PC-9 (cell line): Measurements from ENCODE around the gene STEAP4. TPM values are rescaled to one million over a fixed set of nuclear protein-coding genes. Genes with fewer than 3 reads are reported as not detected.
"Not testable (repeated sequence)": the region's sequence is repeated elsewhere in the genome, so short reads cannot be mapped to it uniquely, and the experiment has no call there.

ENCODE experiments used
- BruUV-seq: library from RNA; stranded (reverse); fragments of 400-500 nt; replicated peaks from 2 replicates; lab custom pipeline; 2021; lab: Mats Ljungman, UMichigan
- CTCF ChIA-PET: fragments of 300-600 bp; sonication (Branson Sonifier 250); formaldehyde crosslinking; loops from one replicate; lab custom pipeline; 2022; ENCODE audit warnings: antibody characterized with exemption; lab: Charles Lee
- POLR2A ChIA-PET: fragments of 300-600 bp; sonication (Branson Sonifier 250); formaldehyde crosslinking; loops from one replicate; lab custom pipeline; 2022; ENCODE audit warnings: antibody characterized with exemption; ENCODE audit not compliant: unreplicated experiment; lab: Charles Lee
- DNase-seq, 2 experiments: peaks; one replicate each; pipeline versions ENCODE4 v3.0.0 to v3.0.0-alpha.2; 2015 to 2022; ENCODE audit warnings: mixed read lengths in 1 of 2
- H2AFZ ChIP-seq: fragments of 200-600 bp; sonication (generic); 2 replicates; pipeline ENCODE4 v1.8.1; 2017; ENCODE audit warnings: antibody characterized with exemption
- H3F3A ChIP-seq: fragments of 200-600 bp; sonication (generic); 2 replicates; pipeline ENCODE4 v1.8.1; 2017; ENCODE audit warnings: antibody characterized with exemption, mild to moderate bottlenecking, low read depth; ENCODE audit not compliant: insufficient read depth
- H3K27ac ChIP-seq: fragments of 200-600 bp; sonication (generic); 2 replicates; pipeline ENCODE4 v1.6.1; 2016; ENCODE audit warnings: mixed run types
- H3K27me3 ChIP-seq: fragments of 200-600 bp; sonication (generic); 2 replicates; pipeline ENCODE4 v1.6.1; 2016; ENCODE audit warnings: low read depth, mixed run types; ENCODE audit not compliant: insufficient read depth
- H3K36me3 ChIP-seq: fragments of 200-600 bp; sonication (generic); 2 replicates; pipeline ENCODE4 v1.6.1; 2016; ENCODE audit warnings: low read depth, mixed run types
- H3K4me1 ChIP-seq: fragments of 200-600 bp; sonication (generic); replicated peaks from 2 replicates; pipeline ENCODE4 v1.6.1; 2016; ENCODE audit warnings: mixed run types; ENCODE audit not compliant: insufficient read depth
- H3K4me2 ChIP-seq: fragments of 200-600 bp; sonication (generic); 2 replicates; pipeline ENCODE4 v1.6.1; 2017; ENCODE audit warnings: mixed run types
- H3K4me3 ChIP-seq: fragments of 200-600 bp; sonication (generic); 2 replicates; pipeline ENCODE4 v1.6.1; 2016; ENCODE audit warnings: mixed run types
- H3K79me2 ChIP-seq: fragments of 200-600 bp; sonication (generic); 2 replicates; pipeline ENCODE4 v1.6.1; 2017; ENCODE audit warnings: low read depth, mixed run types
- H3K9me2 ChIP-seq: fragments of 200-600 bp; sonication (generic); 2 replicates; pipeline ENCODE4 v1.8.1; 2017; ENCODE audit warnings: mild to moderate bottlenecking; ENCODE audit not compliant: insufficient read depth
- H3K9me3 ChIP-seq: fragments of 200-600 bp; sonication (generic); 2 replicates; pipeline ENCODE4 v1.8.1; 2016; ENCODE audit warnings: low read depth; ENCODE audit not compliant: insufficient read depth
- H4K20me1 ChIP-seq: fragments of 200-600 bp; sonication (generic); 2 replicates; pipeline ENCODE4 v1.8.1; 2017; ENCODE audit not compliant: insufficient read depth
- CTCF ChIP-seq: fragments of 200-600 bp; sonication (generic); conservative IDR thresholded peaks from 2 replicates; pipeline ENCODE4 v1.6.1; 2017; ENCODE audit warnings: mixed run types, antibody characterized with exemption, mild to moderate bottlenecking, moderate library complexity
- EZH2 ChIP-seq: fragments of 200-600 bp; sonication (generic); IDR thresholded peaks from 2 replicates; pipeline ENCODE4 v1.8.0; 2017; ENCODE audit warnings: antibody characterized with exemption, low read depth
- intact Hi-C: fragments of 100-400 bp; cut with micrococcal nuclease; formaldehyde crosslinking; loops from one replicate; pipeline ENCODE4 v1.10.0; 2022; ENCODE audit not compliant: unreplicated experiment
- total RNA-seq: library from RNA; stranded (reverse); gene quantifications from 2 replicates; pipeline ENCODE4 v1.2.3, GENCODE V29; 2021

Gene STEAP4
- total RNA-seq, 1 experiment from 2014 or later = 10.3 TPM

- no TSS peak for BruUV-seq
- Histone ChIP-seq H3K4me3 (no peak overlapping the region), H3K79me2 (no peaks in the 10 kb centered on the region), H3K4me2 (no peak overlapping the region), H3K27ac (no peak overlapping the region), H2AFZ (no peak overlapping the region), H3F3A (no peaks in the 10 kb centered on the region; the same call in 1 of the 2 replicates), H3K4me1 (no peaks in the 10 kb centered on the region), H3K36me3 (no peaks in the 10 kb centered on the region), H3K27me3 (no peaks in the 10 kb centered on the region), H3K9me3 (peaks cover 9% of the 10 kb centered on the region; the same call in 1 of the 2 replicates), H4K20me1 (no peaks in the 10 kb centered on the region), H3K9me2 (no peaks in the 10 kb centered on the region)
- intact Hi-C loops = no loop called here
- CTCF ChIA-PET = no interaction called here
- POLR2A ChIA-PET = no interaction called here
- TF ChIP-seq CTCF = no peak
- TF ChIP-seq EZH2 = no peak
- DNase-seq = no peak
Measured at GRCh38 chr7:88267421-88267820, 39.3 kb downstream of the STEAP4 start.

DNA sequence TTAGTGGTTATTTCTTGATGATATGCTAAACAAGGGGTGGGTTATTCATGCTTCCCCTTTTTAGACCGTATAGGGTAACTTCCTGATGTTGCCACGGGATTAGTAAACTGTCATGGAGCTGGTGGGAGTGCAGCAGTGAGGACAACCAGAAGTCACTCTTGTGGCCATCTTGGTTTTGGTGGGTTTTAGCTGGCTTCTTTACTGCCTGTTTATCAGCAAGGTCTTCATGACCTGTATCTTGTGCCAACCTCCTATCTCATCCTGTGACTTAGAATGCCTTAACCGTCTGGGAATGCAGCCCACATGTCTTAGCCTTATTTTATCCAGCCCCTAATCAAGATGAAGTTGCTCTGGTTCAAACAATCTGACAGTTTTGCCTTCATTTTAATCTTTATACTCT is 41.7 kb downstream of the STEAP4 start:
- DNase-seq, CTCF ChIA-PET, H3K27me3 ChIP-seq, POLR2A ChIA-PET, H4K20me1 ChIP-seq, intact Hi-C loops, H3F3A ChIP-seq, H3K79me2 ChIP-seq, H3K9me2 ChIP-seq, H2AFZ ChIP-seq, H3K4me2 ChIP-seq, H3K36me3 ChIP-seq, H3K4me3 ChIP-seq, H3K27ac ChIP-seq, BruUV-seq: not testable (repeated sequence)
- peaks cover 13% of the 10 kb centered on the region for H3K4me1 ChIP-seq
- H3K9me3 ChIP-seq = peaks cover 22% of the 10 kb centered on the region

DNA sequence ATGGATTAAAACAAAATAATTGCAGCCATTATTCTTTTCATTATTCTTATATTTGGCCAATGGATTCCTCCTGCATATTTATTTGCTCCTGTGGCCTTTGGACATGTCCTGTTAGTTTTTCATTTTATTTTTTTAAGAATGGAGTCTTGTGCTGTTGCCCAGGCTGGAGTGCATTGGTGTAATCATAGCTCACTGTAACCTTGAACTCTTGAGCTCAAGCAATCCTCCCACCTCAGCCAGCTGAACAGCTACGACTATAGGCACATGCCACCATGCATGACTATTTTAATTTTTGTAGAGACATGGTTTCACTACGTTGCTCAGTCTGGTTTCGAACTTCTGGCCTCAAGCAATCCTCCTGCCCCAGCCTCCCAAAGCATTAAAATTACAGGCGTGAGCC is 44.1 kb downstream of the STEAP4 start:
- Histone ChIP-seq H2AFZ (no peak overlapping the region), H3K4me3 (no peak overlapping the region), H3K9me3 (peaks cover 13% of the 10 kb centered on the region), H4K20me1 (no peaks in the 10 kb centered on the region), H3K4me1 (peaks cover 35% of the 10 kb centered on the region), H3K79me2 (no peaks in the 10 kb centered on the region), H3K36me3 (no peaks in the 10 kb centered on the region), H3K9me2 (0 out of 2 replicates have a peak, but pooled peaks cover 4% of the 10 kb centered on the region), H3K27me3 (no peaks in the 10 kb centered on the region), H3F3A (peaks cover 21% of the 10 kb centered on the region), H3K4me2 (no peak overlapping the region), H3K27ac (no peak overlapping the region)
- CTCF ChIA-PET = no interaction called here
- POLR2A ChIA-PET = no interaction called here
- intact Hi-C loops = no loop called here
- TF ChIP-seq CTCF (no peak), EZH2 (no peak)
- DNase-seq = no peak
- BruUV-seq = no TSS peak

DNA sequence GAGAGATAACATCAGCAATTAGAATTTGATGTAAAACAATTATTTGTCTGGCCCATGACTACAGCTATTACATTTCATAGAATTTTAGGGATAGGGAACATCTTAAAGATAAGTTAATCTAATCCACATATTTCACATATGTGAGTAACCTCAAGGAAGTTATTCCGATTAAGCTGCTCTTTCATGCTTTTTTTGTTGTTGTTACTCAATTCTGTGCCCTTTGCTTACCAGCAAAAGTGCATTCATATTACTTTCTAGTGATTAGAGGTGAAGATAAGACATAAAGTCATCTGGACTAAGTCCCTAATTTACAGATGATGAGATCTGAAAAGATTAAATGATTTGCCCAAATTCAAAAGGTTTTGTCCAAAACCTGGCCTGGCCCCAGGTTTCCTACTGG is 46.0 kb downstream of the STEAP4 start:
- intact Hi-C loops = no loop called here
- Histone ChIP-seq H3K27ac (peak overlapping the region; percentile 85), H3F3A (peaks cover 25% of the 10 kb centered on the region), H3K4me2 (peak overlapping the region; percentile 30; the same call in 1 of the 2 replicates), H3K4me3 (no peak overlapping the region), H2AFZ (0 out of 2 replicates have a peak overlapping the region, but pooled peaks have one; percentile 35), H3K9me3 (peaks cover 17% of the 10 kb centered on the region), H4K20me1 (no peaks in the 10 kb centered on the region), H3K36me3 (no peaks in the 10 kb centered on the region), H3K27me3 (no peaks in the 10 kb centered on the region), H3K79me2 (no peaks in the 10 kb centered on the region), H3K4me1 (peaks cover 53% of the 10 kb centered on the region), H3K9me2 (0 out of 2 replicates have a peak, but pooled peaks cover 4% of the 10 kb centered on the region)
- peak in 1 of 2 experiments; percentile 56 for DNase-seq
- TF ChIP-seq EZH2 (no peak), CTCF (no peak)
- ChIA-PET CTCF (interaction anchor here (1.1 kb wide), 1 partner anchor 31 kb away, joined by 4 read pairs; no protein-coding TSS in a partner anchor), POLR2A (no interaction called here)
- no TSS peak for BruUV-seq
